GM23248 (cell line): Measurements from ENCODE around the gene RBBP8NL. TPM values are rescaled to one million over a fixed set of nuclear protein-coding genes. Genes with fewer than 3 reads are reported as not detected.

Experiments used
- DNase-seq: peaks from one replicate; pipeline ENCODE4 v3.0.0-alpha.2; 2015
- H2AFZ ChIP-seq: fragments of 200-600 bp; sonication (generic); 2 replicates; pipeline ENCODE4 v1.6.1; 2016; ENCODE audit warnings: antibody characterized with exemption
- H3F3A ChIP-seq: fragments of 200-600 bp; sonication (generic); 2 replicates; pipeline ENCODE4 v1.6.1; 2016; ENCODE audit warnings: mild to moderate bottlenecking, antibody characterized with exemption, mixed run types; ENCODE audit not compliant: insufficient read depth
- H3K27ac ChIP-seq: fragments of 200-600 bp; sonication (generic); 2 replicates; pipeline ENCODE4 v1.5.1; 2016; ENCODE audit warnings: mild to moderate bottlenecking
- H3K27me3 ChIP-seq: fragments of 200-600 bp; sonication (generic); replicated peaks from 2 replicates; pipeline ENCODE4 v1.6.1; 2016; ENCODE audit warnings: mild to moderate bottlenecking; ENCODE audit not compliant: insufficient read depth
- H3K36me3 ChIP-seq: fragments of 200-600 bp; sonication (generic); 2 replicates; pipeline ENCODE4 v1.6.1; 2016; ENCODE audit warnings: low read depth, mild to moderate bottlenecking
- H3K4me1 ChIP-seq: fragments of 200-600 bp; sonication (generic); 2 replicates; pipeline ENCODE4 v1.6.1; 2016; ENCODE audit warnings: mild to moderate bottlenecking; ENCODE audit not compliant: insufficient read depth
- H3K4me2 ChIP-seq: fragments of 200-600 bp; sonication (generic); one replicate; pipeline ENCODE4 v1.6.1; 2016; ENCODE audit warnings: mild to moderate bottlenecking; ENCODE audit not compliant: unreplicated experiment
- H3K4me3 ChIP-seq: fragments of 200-600 bp; sonication (generic); 2 replicates; pipeline ENCODE4 v1.5.1; 2016; ENCODE audit warnings: mild to moderate bottlenecking
- H3K79me2 ChIP-seq: fragments of 200-600 bp; sonication (generic); 2 replicates; pipeline ENCODE4 v1.6.1; 2016; ENCODE audit warnings: mild to moderate bottlenecking; ENCODE audit not compliant: insufficient read depth
- H3K9ac ChIP-seq: fragments of 200-600 bp; sonication (generic); 2 replicates; pipeline ENCODE4 v1.6.1; 2016; ENCODE audit warnings: mild to moderate bottlenecking
- H3K9me2 ChIP-seq: fragments of 200-600 bp; sonication (generic); 2 replicates; pipeline ENCODE4 v1.6.1; 2016; ENCODE audit warnings: mixed run types, mild to moderate bottlenecking, moderate library complexity; ENCODE audit not compliant: insufficient read depth
- H3K9me3 ChIP-seq: fragments of 200-600 bp; sonication (generic); one replicate; pipeline ENCODE4 v1.6.1; 2017; ENCODE audit warnings: low read depth
- H4K20me1 ChIP-seq: fragments of 200-600 bp; sonication (generic); 2 replicates; pipeline ENCODE4 v1.6.0; 2016; ENCODE audit not compliant: insufficient read depth
- EZH2 ChIP-seq: fragments of 200-600 bp; sonication (generic); IDR thresholded peaks from 2 replicates; pipeline ENCODE4 v1.6.1; 2018; ENCODE audit warnings: antibody characterized with exemption, mild to moderate bottlenecking; ENCODE audit not compliant: insufficient read depth, poor library complexity, severe bottlenecking
- EZH2phosphoT487 ChIP-seq: fragments of 200-600 bp; sonication (generic); IDR thresholded peaks from 2 replicates; pipeline ENCODE4 v1.6.1; 2018; ENCODE audit warnings: antibody characterized with exemption, moderate library complexity, mild to moderate bottlenecking, low read depth; ENCODE audit not compliant: insufficient read depth
- WGBS, 2 experiments: methylation state at CpG; one replicate each; pipeline ENCODE4 v1.1.6; 2015 to 2017; ENCODE audit warnings: low lambda C conversion rate in 2 of 2, low coverage in 1 of 2; ENCODE audit errors: missing lambda C conversion rate in 2 of 2; 5-methylcytosine and 5-hydroxymethylcytosine counted together
- in situ Hi-C: fragments of 300-500 bp; cut with MboI; formaldehyde crosslinking; loops from 2 replicates; pipeline ENCODE4 v1.15.0; 2020
- polyA plus RNA-seq: library from polyadenylated mRNA; unstranded; fragments of >200 nt; fragmentation: Nextera tagmentation; extraction: Ambion mirVana; gene quantifications from 2 replicates; pipeline ENCODE4 v1.2.1, GENCODE V29; 2016
- total RNA-seq: library from RNA; depleted of rRNA; stranded (reverse); fragments of >200 nt; shearing (Covaris generic); gene quantifications from 2 replicates; pipeline ENCODE4 v1.2.3, GENCODE V29; 2014

The RBBP8NL gene
- total and polyA plus RNA-seq, 2 experiments from 2014 or later = not detected

- in situ Hi-C loops = no loop called here
- TF ChIP-seq EZH2 (no peak), EZH2phosphoT487 (no peak)
These were observed 9.2 kb downstream of the RBBP8NL start for GRCh38 chr20:62417981-62418708.

DNA sequence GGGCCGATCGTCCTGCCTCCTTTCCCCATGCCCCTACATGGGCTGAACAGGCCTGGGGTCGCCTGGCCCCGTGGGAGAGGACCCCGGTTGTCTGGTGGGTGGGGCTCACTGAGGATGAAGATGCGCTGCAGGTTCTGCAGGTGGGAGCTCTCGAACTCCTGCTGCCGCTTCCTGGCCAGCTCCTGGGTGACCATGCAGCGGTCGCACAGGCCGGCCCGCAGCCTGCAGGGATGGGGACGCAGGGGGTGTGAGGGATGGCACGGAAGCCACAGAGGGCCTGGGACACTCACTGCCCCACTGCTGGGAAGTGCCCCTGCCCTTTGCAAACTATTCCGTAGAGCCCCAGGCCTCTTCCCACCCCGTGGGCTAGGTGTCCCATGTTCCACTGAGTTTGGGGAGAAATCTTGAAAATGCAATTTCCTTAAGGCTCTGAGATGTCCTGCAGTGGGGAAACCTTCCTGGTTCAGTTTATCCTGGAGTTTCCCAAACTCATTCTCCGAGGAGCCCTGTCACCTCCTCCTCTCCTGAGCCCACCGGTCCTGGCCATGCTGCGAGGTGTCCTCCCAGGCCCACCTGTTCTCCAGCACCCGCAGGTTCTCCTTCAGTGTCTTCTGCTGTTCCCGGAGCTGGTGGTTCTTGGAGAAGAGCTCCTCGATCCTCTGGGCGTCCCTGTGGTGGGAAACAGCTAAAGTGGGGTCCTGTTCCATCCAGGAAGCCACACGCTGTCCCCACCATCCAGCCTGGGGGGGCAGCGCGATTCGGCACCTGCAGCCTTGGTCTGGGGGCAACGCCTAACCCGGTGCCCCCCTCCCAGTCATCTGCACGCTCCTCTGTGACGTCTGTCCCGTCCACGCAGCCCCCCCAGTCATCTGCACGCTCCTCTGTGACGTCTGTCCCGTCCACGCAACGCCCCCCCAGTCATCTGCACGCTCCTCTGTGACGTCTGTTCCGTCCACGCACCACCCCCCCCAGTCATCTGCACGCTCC, 10.4 kb downstream of the RBBP8NL start:
- Histone ChIP-seq H3K27ac (no peak overlapping the region), H3K4me2 (no peak overlapping the region), H3K9me2 (no peaks in the 10 kb centered on the region), H2AFZ (no peak overlapping the region), H3K36me3 (no peaks in the 10 kb centered on the region), H3K4me3 (no peak overlapping the region), H3K4me1 (no peaks in the 10 kb centered on the region), H3K79me2 (no peaks in the 10 kb centered on the region), H4K20me1 (no peaks in the 10 kb centered on the region), H3K9ac (no peak overlapping the region), H3F3A (no peaks in the 10 kb centered on the region), H3K9me3 (no peaks in the 10 kb centered on the region), H3K27me3 (no peaks in the 10 kb centered on the region)
- 60% methylated on average over 21 to 41 of the region's 43 CpGs for WGBS, 2 experiments
- TF ChIP-seq EZH2 = no peak
- TF ChIP-seq EZH2phosphoT487 = no peak
- in situ Hi-C loops = no loop called here
- no peak for DNase-seq

More at GRCh38 chr20:62417981-62418708, 9.2 kb downstream of the RBBP8NL start:
- H3K36me3 ChIP-seq = no peaks in the 10 kb centered on the region
- no peaks in the 10 kb centered on the region for H3K9me3 ChIP-seq
- no peaks in the 10 kb centered on the region for H3K9me2 ChIP-seq
- H3K9ac ChIP-seq = no peak overlapping the region
- 48 to 58% methylated on average over 21 to 25 of the region's 25 CpGs for WGBS, 2 experiments
- no peak overlapping the region for H2AFZ ChIP-seq
- H3K4me1 ChIP-seq = no peaks in the 10 kb centered on the region
- no peak for DNase-seq
- no peaks in the 10 kb centered on the region for H3F3A ChIP-seq
- H3K4me3 ChIP-seq = no peak overlapping the region
- no peaks in the 10 kb centered on the region for H4K20me1 ChIP-seq
- H3K27ac ChIP-seq = no peak overlapping the region
- H3K79me2 ChIP-seq = no peaks in the 10 kb centered on the region
- H3K4me2 ChIP-seq = no peak overlapping the region
- H3K27me3 ChIP-seq = no peaks in the 10 kb centered on the region

- H2AFZ ChIP-seq = no peak overlapping the region
- no peak overlapping the region for H3K4me2 ChIP-seq
- no peaks in the 10 kb centered on the region for H3F3A ChIP-seq
- H3K9ac ChIP-seq = no peak overlapping the region
- H3K9me3 ChIP-seq = no peaks in the 10 kb centered on the region
- no peaks in the 10 kb centered on the region for H4K20me1 ChIP-seq
- WGBS, 2 experiments = 47 to 49% methylated on average over 23 to 24 of the region's 24 CpGs
- H3K4me3 ChIP-seq = no peak overlapping the region
- H3K9me2 ChIP-seq = no peaks in the 10 kb centered on the region
- in situ Hi-C loops = no loop called here
- no peak for TF ChIP-seq EZH2
- no peak for TF ChIP-seq EZH2phosphoT487
- no peaks in the 10 kb centered on the region for H3K4me1 ChIP-seq
- no peak overlapping the region for H3K27ac ChIP-seq
- H3K27me3 ChIP-seq = no peaks in the 10 kb centered on the region
- no peak for DNase-seq
- no peaks in the 10 kb centered on the region for H3K79me2 ChIP-seq
- no peaks in the 10 kb centered on the region for H3K36me3 ChIP-seq
These were observed 11.8 kb downstream of the RBBP8NL start for GRCh38 chr20:62415354-62416111.

- H3F3A ChIP-seq = no peaks in the 10 kb centered on the region
- DNase-seq = peak; percentile 22
- no peaks in the 10 kb centered on the region for H4K20me1 ChIP-seq
- no peaks in the 10 kb centered on the region for H3K4me1 ChIP-seq
- no peaks in the 10 kb centered on the region for H3K36me3 ChIP-seq
- no peak overlapping the region for H3K4me3 ChIP-seq
- H3K9me2 ChIP-seq = no peaks in the 10 kb centered on the region
- TF ChIP-seq EZH2phosphoT487 (no peak), EZH2 (no peak)
- H3K9me3 ChIP-seq = no peaks in the 10 kb centered on the region
- H3K79me2 ChIP-seq = no peaks in the 10 kb centered on the region
- WGBS, 2 experiments = 39 to 50% methylated on average over 15 to 22 of the region's 22 CpGs
- H2AFZ ChIP-seq = no peak overlapping the region
- in situ Hi-C loops = no loop called here
- no peak overlapping the region for H3K27ac ChIP-seq
- no peaks in the 10 kb centered on the region for H3K27me3 ChIP-seq
- H3K9ac ChIP-seq = no peak overlapping the region
- H3K4me2 ChIP-seq = no peak overlapping the region
These were observed 13.3 kb downstream of the RBBP8NL start for GRCh38 chr20:62413896-62414481.
